GM12878 (cell line): ENCODE measurements around the gene FLYWCH2. TPM values are rescaled to one million over a fixed set of nuclear protein-coding genes. Genes with fewer than 3 reads are reported as not detected.

Source experiments
- ATAC-seq: fragments of 200-7000 bp; cut with Tn5 transposase; 3 replicates; pipeline ENCODE4 v1.9.1; 2020; ENCODE audit warnings: mild to moderate bottlenecking, moderate library complexity
- BruUV-seq: library from RNA; stranded (reverse); fragments of 400-500 nt; replicated peaks from 2 replicates; lab custom pipeline; 2021; lab: Mats Ljungman, UMichigan
- CTCF ChIA-PET: fragments of 300-600 bp; sonication (Branson Sonifier 250); formaldehyde crosslinking; extraction: SDS; loops from one replicate; lab custom pipeline; 2021; ENCODE audit warnings: inconsistent platforms; lab: Yijun Ruan, JAX
- POLR2A ChIA-PET: fragments of 350-600 bp; formaldehyde crosslinking; extraction: SDS; loops from one replicate; lab custom pipeline; 2021; ENCODE audit warnings: inconsistent platforms; lab: Charles Lee
- RAD21 ChIA-PET: fragments of 300-600 bp; sonication (Branson Sonifier 250); formaldehyde crosslinking; loops from one replicate; lab custom pipeline; 2023; ENCODE audit warnings: antibody characterized with exemption; ENCODE audit not compliant: unreplicated experiment; lab: Charles Lee
- SMC1A ChIA-PET: fragments of 300-600 bp; sonication (Branson Sonifier 250); formaldehyde crosslinking; loops from one replicate; lab custom pipeline; 2023; ENCODE audit not compliant: unreplicated experiment, uncharacterized antibody; lab: Charles Lee
- DNase-seq: peaks from one replicate; pipeline ENCODE4 v3.0.0-alpha.2; 2011; ENCODE audit warnings: low read depth, low spot score
- FAIRE-seq: peaks from 3 replicates; lab custom pipeline; 2011; peaks lifted over from hg19 to GRCh38; lab: Jason Lieb, UNC
- H2AFZ ChIP-seq: 2 replicates; pipeline ENCODE4 v1.6.0; 2011; ENCODE audit warnings: low read depth, low read length, control low read depth; ENCODE audit not compliant: control insufficient read depth
- H3K27ac ChIP-seq: 2 replicates; pipeline ENCODE4 v1.5.1; 2011; ENCODE audit warnings: control low read depth; ENCODE audit not compliant: control insufficient read depth, insufficient read depth
- H3K27me3 ChIP-seq, 2 experiments: replicated peaks in 1 of 2; 2 replicates each; pipeline versions ENCODE4 v1.6.0 to v1.6.1; 2011; ENCODE audit warnings: low read length in 1 of 2; ENCODE audit not compliant: control insufficient read depth in 2 of 2, insufficient read depth in 2 of 2
- H3K36me3 ChIP-seq, 2 experiments: 2 replicates each; pipeline ENCODE4 v1.5.1; 2011; ENCODE audit warnings: low read length in 1 of 2; ENCODE audit not compliant: control insufficient read depth in 2 of 2, insufficient read depth in 2 of 2
- H3K4me1 ChIP-seq: 2 replicates; pipeline ENCODE4 v1.6.1; 2011; ENCODE audit warnings: mild to moderate bottlenecking, low read length, moderate library complexity, mixed read lengths; ENCODE audit not compliant: control insufficient read depth, insufficient read depth
- H3K4me2 ChIP-seq: 2 replicates; pipeline ENCODE4 v1.6.0; 2011; ENCODE audit warnings: control low read depth; ENCODE audit not compliant: control insufficient read depth, insufficient read depth
- H3K4me3 ChIP-seq: fragments of 200-600 bp; sonication (generic); 2 replicates; pipeline ENCODE4 v1.5.1; 2016
- H3K79me2 ChIP-seq: 2 replicates; pipeline ENCODE4 v1.6.0; 2011; ENCODE audit warnings: low read length; ENCODE audit not compliant: control insufficient read depth, insufficient read depth
- H3K9ac ChIP-seq: 2 replicates; pipeline ENCODE4 v1.8.0; 2011; ENCODE audit warnings: low read length, control low read depth, mixed read lengths; ENCODE audit not compliant: control insufficient read depth, insufficient read depth
- H3K9me3 ChIP-seq: replicated peaks from 3 replicates; pipeline ENCODE4 v1.5.1; 2011; ENCODE audit warnings: mild to moderate bottlenecking, low read length; ENCODE audit not compliant: control insufficient read depth, insufficient read depth
- H4K20me1 ChIP-seq: 2 replicates; pipeline ENCODE4 v1.6.0; 2011; ENCODE audit not compliant: control insufficient read depth, insufficient read depth
- ASH2L ChIP-seq: fragments of 300-600, 200-600 bp; sonication (generic); IDR thresholded peaks from 2 replicates; pipeline ENCODE4 v1.6.1; 2017; ENCODE audit warnings: low read depth, mild to moderate bottlenecking, borderline replicate concordance
- DPF2 ChIP-seq: fragments of 450-650 bp; IDR thresholded peaks from 2 replicates; pipeline ENCODE4 v1.6.1; 2017; ENCODE audit warnings: mild to moderate bottlenecking
- FOS ChIP-seq: IDR thresholded peaks from 3 replicates; pipeline ENCODE4 v1.6.1; 2011; ENCODE audit warnings: borderline replicate concordance; ENCODE audit not compliant: insufficient read length; ENCODE audit errors: extremely low read depth
- HDAC2 ChIP-seq: fragments of 200-600 bp; sonication (generic); IDR thresholded peaks from 2 replicates; pipeline ENCODE4 v1.6.1; 2017
- IRF4 ChIP-seq: IDR thresholded peaks from 2 replicates; pipeline ENCODE4 v1.6.1; 2011; ENCODE audit warnings: low read depth, low read length
- NR2C2 ChIP-seq: IDR thresholded peaks from 2 replicates; pipeline ENCODE4 v1.6.1; 2011; ENCODE audit warnings: borderline replicate concordance, low read depth; ENCODE audit not compliant: control insufficient read depth, insufficient read length
- NRF1 ChIP-seq: conservative IDR thresholded peaks from 2 replicates; pipeline ENCODE4 v1.6.1; 2011; ENCODE audit warnings: mild to moderate bottlenecking, low read depth, low read length, improper control_type of control experiment
- RAD21 ChIP-seq: IDR thresholded peaks from 2 replicates; pipeline ENCODE4 v1.6.1; 2011; ENCODE audit warnings: mild to moderate bottlenecking, low read depth, low read length, moderate library complexity; ENCODE audit not compliant: insufficient read depth
- SREBF1 ChIP-seq: IDR thresholded peaks from 2 replicates; pipeline ENCODE4 v1.6.1; 2012; ENCODE audit warnings: mild to moderate bottlenecking, low read length
- ZSCAN29 ChIP-seq: fragments of 450-650 bp; IDR thresholded peaks from 2 replicates; pipeline ENCODE4 v1.6.1; 2017; ENCODE audit warnings: mild to moderate bottlenecking, moderate library complexity
- ZZZ3 ChIP-seq: IDR thresholded peaks from 2 replicates; pipeline ENCODE4 v1.6.1; 2011; ENCODE audit warnings: low read depth; ENCODE audit not compliant: control insufficient read depth, insufficient read length
- WGBS: methylation state at CpG from one replicate; pipeline ENCODE4 v1.1.6; 2016; ENCODE audit warnings: low lambda C conversion rate; ENCODE audit not compliant: insufficient replicate concordance, insufficient coverage; ENCODE audit errors: missing lambda C conversion rate; 5-methylcytosine and 5-hydroxymethylcytosine counted together
- in situ Hi-C: fragments of 300-500 bp; cut with MboI; formaldehyde crosslinking; loops from 9 replicates; pipeline ENCODE4 v1.14.3; 2018; ENCODE audit warnings: mixed read lengths
- intact Hi-C: fragments of 100-400 bp; cut with micrococcal nuclease; formaldehyde crosslinking; loops from one replicate; pipeline ENCODE4 v1.14.2; 2022; ENCODE audit not compliant: unreplicated experiment
- polyA plus RNA-seq, 11 experiments: library from polyadenylated mRNA; depleted of rRNA in 4 of 11; unstranded in 6 of 11; stranded (reverse) in 5 of 11; fragments of >200 nt; fragmentation: Nextera tagmentation in 4 of 11; fragmentation: Illumina TruSeq in 1 of 11; extraction: Ambion mirVana in 4 of 11; extraction: Trizol in 1 of 11; gene quantifications; 1 replicate in 1 of 11; 2 replicates in 10 of 11; pipeline versions ENCODE4 v1.2.1 to v1.2.3, GENCODE V29; 2011 to 2016; ENCODE audit warnings: inconsistent platforms in 2 of 11, missing spikeins in 2 of 11, low read depth in 1 of 11
- total RNA-seq, 4 experiments: library from RNA; depleted of rRNA in 3 of 4; stranded (reverse); fragments of >200 nt in 3 of 4; fragmentation: Illumina TruSeq in 1 of 4; extraction: Trizol in 1 of 4; gene quantifications; 2 replicates each; pipeline versions ENCODE4 v1.2.1 to v1.2.3, GENCODE V29; 2013 to 2021
- TF ChIP-seq, protein P1 (sequence below): IDR thresholded peaks from 2 replicates; pipeline ENCODE4 v1.6.1; 2012; ENCODE audit warnings: low read depth, low read length, improper control_type of control experiment

The FLYWCH2 gene
- total and polyA plus RNA-seq, 10 of the 15 experiments (the other 5 are each of a cell fraction or from before 2014, with no cell fraction given) = 0.27 to 43.1 (median 17.7) TPM

DNA sequence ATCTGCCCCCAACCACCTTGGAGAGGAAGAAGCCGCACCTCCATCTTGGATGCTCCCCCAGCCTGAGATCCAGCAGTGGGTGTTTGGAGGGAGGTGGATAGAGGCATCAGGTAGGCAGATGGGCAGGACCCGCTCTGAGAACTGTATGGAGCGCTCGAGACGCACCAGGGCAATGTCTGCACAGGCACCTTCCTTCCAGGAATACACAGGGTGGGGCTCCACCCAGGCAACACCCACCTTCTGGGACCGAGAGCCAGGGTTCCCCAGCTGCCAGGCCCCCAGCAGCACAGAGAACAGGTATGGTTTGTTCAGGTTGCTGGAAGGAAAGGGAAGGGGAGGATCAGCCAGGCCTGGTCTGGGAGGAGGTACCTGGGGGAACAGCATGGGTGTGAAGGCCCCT is 27.5 kb upstream of the FLYWCH2 start:
- Histone ChIP-seq H3K27me3 (no peaks in the 10 kb centered on the region; a peak in 1 of 4 replicates), H3K79me2 (no peaks in the 10 kb centered on the region), H2AFZ (no peak overlapping the region), H3K4me2 (no peak overlapping the region), H3K36me3 (no peaks in the 10 kb centered on the region)
- intact Hi-C loops = loop anchor here (10.0 kb wide), 1 partner anchor 51 kb away; no protein-coding TSS in a partner anchor
- SMC1A ChIA-PET = no interaction called here
- CTCF ChIA-PET = no interaction called here
- no peak for FAIRE-seq
- RAD21 ChIA-PET = no interaction called here
- TF ChIP-seq, protein P1, sequence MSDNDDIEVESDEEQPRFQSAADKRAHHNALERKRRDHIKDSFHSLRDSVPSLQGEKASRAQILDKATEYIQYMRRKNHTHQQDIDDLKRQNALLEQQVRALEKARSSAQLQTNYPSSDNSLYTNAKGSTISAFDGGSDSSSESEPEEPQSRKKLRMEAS = no peak
- TF ChIP-seq FOS (no peak), IRF4 (no peak)
- TF ChIP-seq, all 136 proteins: peak for 0
- BruUV-seq = no TSS peak
- no peak for DNase-seq
- peaks cover 3% of the 10 kb centered on the region; the same call in 2 of the 3 replicates for H3K9me3 ChIP-seq
- no peak overlapping the region for H3K9ac ChIP-seq
- ATAC-seq = no peak
- POLR2A ChIA-PET = no interaction called here
- 59% methylated on average over 6 of the region's 6 CpGs for WGBS
- no peaks in the 10 kb centered on the region for H4K20me1 ChIP-seq
- H3K4me3 ChIP-seq = no peak overlapping the region
- in situ Hi-C loops = no loop called here
- no peaks in the 10 kb centered on the region for H3K4me1 ChIP-seq
- no peak overlapping the region for H3K27ac ChIP-seq

DNA sequence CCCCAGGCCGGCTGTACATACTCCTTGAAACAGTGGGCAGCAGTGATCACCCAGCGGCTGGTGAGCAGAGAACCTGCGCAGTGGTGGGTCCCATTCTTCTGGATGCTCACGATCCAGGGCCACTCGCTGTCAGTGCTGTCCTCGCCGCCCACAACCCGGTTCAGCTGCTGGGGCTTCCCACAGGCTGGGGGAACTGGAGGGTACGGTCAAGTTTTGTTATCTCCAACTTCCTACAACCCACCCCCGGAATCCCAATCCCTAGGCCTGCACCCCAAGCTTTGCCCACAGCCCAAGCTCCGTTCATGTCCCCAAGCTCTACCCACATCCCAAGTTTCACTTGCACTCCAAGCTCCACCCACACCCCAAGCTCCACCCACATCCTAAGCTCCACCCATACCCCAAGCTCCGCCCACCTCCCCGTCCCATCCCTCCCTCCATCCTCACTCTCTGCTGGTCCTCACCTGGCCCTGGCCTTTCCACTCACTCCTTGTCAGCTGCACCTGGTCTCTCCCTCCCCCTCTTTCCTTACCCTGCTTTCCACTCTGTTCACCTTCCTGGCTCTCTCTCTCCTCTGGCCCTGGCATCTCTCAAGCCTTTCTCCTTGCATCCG is 26.8 kb upstream of the FLYWCH2 start:
- ATAC-seq (0 out of 3 replicates have a peak, but pooled peaks have one; percentile 36), FAIRE-seq (no peak), DNase-seq (no peak)
- 75% methylated on average over 14 of the region's 14 CpGs for WGBS
- POLR2A ChIA-PET = no interaction called here
- no peak for TF ChIP-seq ZSCAN29
- TF ChIP-seq RAD21 = no peak
- no peak for TF ChIP-seq ZZZ3
- no peak for TF ChIP-seq HDAC2
- TF ChIP-seq NR2C2 = no peak
- TF ChIP-seq ASH2L = no peak
- TF ChIP-seq DPF2 = no peak
- no peak for TF ChIP-seq SREBF1
- TF ChIP-seq NRF1 = no peak
- intact Hi-C loops (loop anchor here (10.0 kb wide), 1 partner anchor 51 kb away; no protein-coding TSS in a partner anchor), in situ Hi-C loops (no loop called here)
- Histone ChIP-seq H3K36me3 (no peaks in the 10 kb centered on the region), H2AFZ (no peak overlapping the region), H3K4me1 (no peaks in the 10 kb centered on the region), H3K9ac (no peak overlapping the region), H3K79me2 (no peaks in the 10 kb centered on the region), H3K9me3 (peaks cover 3% of the 10 kb centered on the region; the same call in 2 of the 3 replicates), H3K27me3 (no peaks in the 10 kb centered on the region; a peak in 1 of 4 replicates), H3K4me3 (no peak overlapping the region), H3K27ac (no peak overlapping the region), H3K4me2 (no peak overlapping the region), H4K20me1 (no peaks in the 10 kb centered on the region)
- SMC1A ChIA-PET = no interaction called here
- no TSS peak for BruUV-seq
- CTCF ChIA-PET = interaction anchor here (0.6 kb wide), 1 partner anchor 13 kb away, joined by 3 read pairs; no protein-coding TSS in a partner anchor
- RAD21 ChIA-PET = interaction anchor here (0.6 kb wide), 1 partner anchor 14 kb away, joined by 3 read pairs; no protein-coding TSS in a partner anchor
